Upper lobe of left lung (tissue), 6 donors: ENCODE results near the gene TAF6. TPM values are rescaled to one million over a fixed set of nuclear protein-coding genes. Genes with fewer than 3 reads are reported as not detected.

Experiments
- ATAC-seq, 2 donors: fragments of 200-7000 bp; cut with Tn5 transposase; one replicate each; pipeline ENCODE4 v1.9.1; 2022; ENCODE audit warnings: mild to moderate bottlenecking in 2 of 2, moderate library complexity in 2 of 2; ENCODE audit not compliant: low FRiP score in 2 of 2
- DNase-seq, 2 donors: peaks; one replicate each; pipeline ENCODE4 v3.0.0-alpha.2; 2019 to 2020
- H3K27ac ChIP-seq, 4 donors: fragments of 200-600 bp; sonication (generic); one replicate each; pipeline ENCODE4 v1.5.1; 2016 to 2019
- H3K27me3 ChIP-seq, 4 donors: fragments of 200-600 bp; sonication (generic); one replicate each; pipeline ENCODE4 v1.5.1; 2017 to 2019
- H3K36me3 ChIP-seq, 4 donors: fragments of 200-600 bp; sonication (generic); one replicate each; pipeline ENCODE4 v1.5.1; 2016 to 2019
- H3K4me1 ChIP-seq, 4 donors: fragments of 200-600 bp; sonication (generic); one replicate each; pipeline ENCODE4 v1.5.1; 2018 to 2019
- H3K4me3 ChIP-seq, 4 donors: fragments of 200-600 bp; sonication (generic); one replicate each; pipeline ENCODE4 v1.5.1; 2017 to 2019; ENCODE audit warnings: mild to moderate bottlenecking in 2 of 4, moderate library complexity in 1 of 4
- H3K9me3 ChIP-seq, 4 donors: fragments of 200-600 bp; sonication (generic); one replicate each; pipeline ENCODE4 v1.5.1; 2018 to 2019
- CTCF ChIP-seq, 6 experiments: fragments of 450-650 bp in 4 of 6; fragments of 200-600 bp in 2 of 6; sonication (generic) in 2 of 6; IDR thresholded peaks; one replicate each; pipeline ENCODE4 v1.5.1; 2016 to 2019; ENCODE audit warnings: antibody characterized with exemption in 6 of 6
- EP300 ChIP-seq, 4 donors: sonication (generic); formaldehyde crosslinking; IDR thresholded peaks; one replicate each; pipeline ENCODE4 v1.5.1; 2017; ENCODE audit warnings: antibody characterized with exemption in 4 of 4, control low read depth in 2 of 4
- POLR2A ChIP-seq, 4 donors: fragments of 450-650 bp; IDR thresholded peaks; one replicate each; pipeline ENCODE4 v1.5.1; 2016 to 2017; ENCODE audit warnings: antibody characterized with exemption in 4 of 4, mild to moderate bottlenecking in 2 of 4
- POLR2AphosphoS5 ChIP-seq, 2 donors: sonication (generic); formaldehyde crosslinking; IDR thresholded peaks; one replicate each; pipeline ENCODE4 v1.5.1; 2017; ENCODE audit warnings: antibody characterized with exemption in 2 of 2
- WGBS, 2 donors: methylation state at CpG; one replicate each; pipeline ENCODE4 v1.1.5; 2017 to 2018; 5-methylcytosine and 5-hydroxymethylcytosine counted together
- total RNA-seq, 6 donors: library from RNA; depleted of rRNA in 4 of 6; stranded (reverse); fragments of >200 nt in 4 of 6; gene quantifications; one replicate each; pipeline versions ENCODE4 v1.1.0 to v1.2.1, GENCODE V29; 2016 to 2021
- donor health status: DM: no; HTN: no; CAD: no; lungs with moderate emphysema.
- donor health status: DM: no; HTN: yes; CAD: no; lungs with severe emphysema.

Gene TAF6
- total RNA-seq, 6 donors from 2014 or later = 33.4 to 76.5 (median 53.0) TPM

- Histone ChIP-seq H3K9me3 (peaks cover 22 to 28% (median 27%) of the 10 kb centered on the region in 4 donors), H3K27ac (no peak overlapping the region), H3K4me1 (peaks cover 8 to 15% (median 10%) of the 10 kb centered on the region in 4 donors), H3K27me3 (no peaks in the 10 kb centered on the region), H3K4me3 (no peak overlapping the region), H3K36me3 (peaks cover 45 to 71% (median 61%) of the 10 kb centered on the region in 4 donors)
- no peak for ATAC-seq
- 97 to 99% methylated on average over 5 of the region's 5 CpGs for WGBS, 2 donors
- TF ChIP-seq CTCF (IDR thresholded peaks at IDR 0.05) (no peak), POLR2AphosphoS5 (IDR thresholded peaks at IDR 0.05) (no peak), EP300 (IDR thresholded peaks at IDR 0.05) (no peak), POLR2A (IDR thresholded peaks at IDR 0.05) (no peak)
- no peak for DNase-seq
Observed at GRCh38 chr7:100069991-100070390, 49.2 kb downstream of the TAF6 start.

GRCh38 chr7:100066953-100067352, 52.2 kb downstream of the TAF6 start:
- WGBS, 2 donors = 86 to 90% methylated on average over 7 of the region's 7 CpGs

GRCh38 chr7:100065452-100066186, 53.5 kb downstream of the TAF6 start:
- ATAC-seq = peak; percentile 50 to 84
- Histone ChIP-seq H3K4me1 (peaks cover 8 to 21% (median 12%) of the 10 kb centered on the region in 4 donors), H3K9me3 (peaks cover 4 to 6% (median 5%) of the 10 kb centered on the region in 4 donors), H3K27me3 (no peaks in the 10 kb centered on the region), H3K4me3 (no peak overlapping the region), H3K36me3 (peaks cover 12 to 61% (median 41%) of the 10 kb centered on the region in 4 donors), H3K27ac (peak overlapping the region; percentile 1 to 51 (median 32))
- 44 to 45% methylated on average over 7 to 8 of the region's 8 CpGs for WGBS, 2 donors
- no peak for DNase-seq
- TF ChIP-seq POLR2A (IDR thresholded peaks at IDR 0.05) (no peak), POLR2AphosphoS5 (IDR thresholded peaks at IDR 0.05) (peak in 1 of 2 donors; percentile 15)

More at GRCh38 chr7:100066953-100067352, 52.2 kb downstream of the TAF6 start:
- no peak for ATAC-seq
- DNase-seq = no peak
- Histone ChIP-seq H3K4me3 (no peak overlapping the region), H3K36me3 (peaks cover 25 to 65% (median 49%) of the 10 kb centered on the region in 4 donors), H3K27me3 (no peaks in the 10 kb centered on the region), H3K4me1 (peaks cover 8 to 21% (median 12%) of the 10 kb centered on the region in 4 donors), H3K27ac (no peak overlapping the region), H3K9me3 (peaks cover 17 to 19% (median 18%) of the 10 kb centered on the region in 4 donors)
- no peak for TF ChIP-seq POLR2A (IDR thresholded peaks at IDR 0.05)
- no peak for TF ChIP-seq POLR2AphosphoS5 (IDR thresholded peaks at IDR 0.05)
- no peak for TF ChIP-seq CTCF (IDR thresholded peaks at IDR 0.05)
- no peak for TF ChIP-seq EP300 (IDR thresholded peaks at IDR 0.05)

GRCh38 chr7:100064162-100064561, 55.0 kb downstream of the TAF6 start:
- peaks cover 8 to 21% (median 12%) of the 10 kb centered on the region in 4 donors for H3K4me1 ChIP-seq
- 88 to 90% methylated on average over 9 of the region's 9 CpGs for WGBS, 2 donors
- DNase-seq (no peak), ATAC-seq (no peak)
- H3K27me3 ChIP-seq = no peaks in the 10 kb centered on the region
- no peak overlapping the region for H3K4me3 ChIP-seq
- TF ChIP-seq CTCF (IDR thresholded peaks at IDR 0.05) (no peak), POLR2AphosphoS5 (IDR thresholded peaks at IDR 0.05) (no peak), EP300 (IDR thresholded peaks at IDR 0.05) (no peak), POLR2A (IDR thresholded peaks at IDR 0.05) (no peak)
- H3K9me3 ChIP-seq = no peaks in the 10 kb centered on the region
- H3K27ac ChIP-seq = no peak overlapping the region
- H3K36me3 ChIP-seq = peaks cover 11 to 61% (median 36%) of the 10 kb centered on the region in 4 donors

GRCh38 chr7:100063376-100063775, 55.8 kb downstream of the TAF6 start:
- H3K9me3 ChIP-seq = no peaks in the 10 kb centered on the region
- no peaks in the 10 kb centered on the region for H3K27me3 ChIP-seq
- TF ChIP-seq POLR2A (IDR thresholded peaks at IDR 0.05) (no peak), POLR2AphosphoS5 (IDR thresholded peaks at IDR 0.05) (no peak), CTCF (IDR thresholded peaks at IDR 0.05) (no peak), EP300 (IDR thresholded peaks at IDR 0.05) (no peak)
- peaks cover 12 to 69% (median 34%) of the 10 kb centered on the region in 4 donors for H3K36me3 ChIP-seq
- H3K4me1 ChIP-seq = peaks cover 8 to 21% (median 12%) of the 10 kb centered on the region in 4 donors
- DNase-seq = no peak
- no peak overlapping the region for H3K27ac ChIP-seq
- 91 to 94% methylated on average over 4 of the region's 4 CpGs for WGBS, 2 donors
- ATAC-seq = no peak
- H3K4me3 ChIP-seq = no peak overlapping the region
